ENCODE measurements around the gene CTBP1. TPM values are rescaled to one million over a fixed set of nuclear protein-coding genes. Genes with fewer than 3 reads are reported as not detected.
"Not testable (repeated sequence)": the region's sequence is repeated elsewhere in the genome, so short reads cannot be mapped to it uniquely, and the experiment has no call there.

The CTBP1 gene
- 100 to 1,000 TPM in 4 of 5 donors, 10 to 100 TPM in 1; 81.1 to 178 (median 115) TPM for polyA plus RNA-seq (ENCODE audit: insufficient read depth in 1 of 5, insufficient read length in 5 of 5, low replicate concordance in 1 of 5)
- long read RNA-seq, donor 1, transcript CTBP1-203 (10 exons, 2,467 nt): major isoform, 19 of 111 reads
- long read RNA-seq, donor 1, partial matches to known transcripts: 47 of 111 reads
- long read RNA-seq, donor 1, other reads (novel, unspliced or antisense): 39 of 111 reads
- long read RNA-seq, donor 2, transcript CTBP1-201 (9 exons, 2,297 nt): minor isoform, 6 of 21 reads
- long read RNA-seq, donor 2, transcript CTBP1-203 (10 exons, 2,467 nt): major isoform, 10 of 21 reads
- long read RNA-seq, donor 2, partial matches to known transcripts: 0 of 21 reads
- long read RNA-seq, donor 2, other reads (novel, unspliced or antisense): 5 of 21 reads
- long read RNA-seq, donor 3, transcript CTBP1-203 (10 exons, 2,467 nt): major isoform, 9 of 25 reads
- long read RNA-seq, donor 3, transcript CTBP1-201 (9 exons, 2,297 nt): minor isoform, 6 of 25 reads
- long read RNA-seq, donor 3, partial matches to known transcripts: 0 of 25 reads
- long read RNA-seq, donor 3, other reads (novel, unspliced or antisense): 6 of 25 reads
- long read RNA-seq, donor 4, transcript CTBP1-203 (10 exons, 2,467 nt): major isoform, 13 of 29 reads
- long read RNA-seq, donor 4, transcript CTBP1-201 (9 exons, 2,297 nt): minor isoform, 9 of 29 reads
- long read RNA-seq, donor 4, partial matches to known transcripts: 0 of 29 reads
- long read RNA-seq, donor 4, other reads (novel, unspliced or antisense): 5 of 29 reads
- long read RNA-seq, donor 5, transcript CTBP1-203 (10 exons, 2,467 nt): major isoform, 17 of 27 reads
- long read RNA-seq, donor 5, transcript CTBP1-201 (9 exons, 2,297 nt): minor isoform, 5 of 27 reads
- long read RNA-seq, donor 5, partial matches to known transcripts: 0 of 27 reads
- long read RNA-seq, donor 5, other reads (novel, unspliced or antisense): 5 of 27 reads
- long read RNA-seq, donor 6, transcript CTBP1-203 (10 exons, 2,467 nt): major isoform, 31 of 51 reads
- long read RNA-seq, donor 6, transcript CTBP1-201 (9 exons, 2,297 nt): minor isoform, 8 of 51 reads
- long read RNA-seq, donor 6, partial matches to known transcripts: 0 of 51 reads
- long read RNA-seq, donor 6, other reads (novel, unspliced or antisense): 12 of 51 reads
- long read RNA-seq, donor 7, transcript CTBP1-203 (10 exons, 2,467 nt): major isoform, 20 of 70 reads
- long read RNA-seq, donor 7, partial matches to known transcripts: 38 of 70 reads
- long read RNA-seq, donor 7, other reads (novel, unspliced or antisense): 9 of 70 reads
- long read RNA-seq, donor 8, partial matches to known transcripts: 0 of 9 reads
- long read RNA-seq, donor 8, other reads (novel, unspliced or antisense): 0 of 9 reads

GRCh38 chr4:1248245-1249147 is at the start of gene CTBP1:
CTBP1 (minus strand) TSS chr4:1249130; CDS start chr4:1241331, 7,799 bp downstream.
- DNase-seq: peak; percentile 91 to 92

DNA sequence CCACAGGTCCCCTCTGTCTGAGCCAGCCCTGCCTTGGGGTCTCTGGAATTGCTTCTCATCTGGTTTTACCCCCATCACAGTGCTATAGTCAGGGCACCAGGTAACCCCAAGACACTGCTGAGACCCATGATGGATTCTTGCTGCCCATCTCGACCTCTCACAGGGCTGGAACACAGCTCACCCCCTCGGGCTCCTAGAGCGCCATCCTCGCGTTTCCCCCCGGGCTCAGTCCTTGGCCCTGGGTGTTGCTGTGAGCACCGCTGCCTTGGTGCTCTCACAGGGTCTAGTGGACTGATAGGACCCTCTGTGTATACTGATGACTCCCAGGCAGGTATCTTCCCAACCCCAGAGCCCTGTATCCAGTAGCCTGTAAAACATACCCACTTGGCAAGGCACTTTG is 49.5 kb upstream of the CTBP1 start:
- no peak for DNase-seq

GRCh38 chr4:1297456-1298325 is 48.8 kb upstream of the CTBP1 start:
- DNase-seq: no peak

- DNase-seq: no peak
These were observed 48.1 kb upstream of the CTBP1 start for GRCh38 chr4:1297023-1297395.

GRCh38 chr4:1296324-1297022 is 47.5 kb upstream of the CTBP1 start:
- no peak for DNase-seq

DNA sequence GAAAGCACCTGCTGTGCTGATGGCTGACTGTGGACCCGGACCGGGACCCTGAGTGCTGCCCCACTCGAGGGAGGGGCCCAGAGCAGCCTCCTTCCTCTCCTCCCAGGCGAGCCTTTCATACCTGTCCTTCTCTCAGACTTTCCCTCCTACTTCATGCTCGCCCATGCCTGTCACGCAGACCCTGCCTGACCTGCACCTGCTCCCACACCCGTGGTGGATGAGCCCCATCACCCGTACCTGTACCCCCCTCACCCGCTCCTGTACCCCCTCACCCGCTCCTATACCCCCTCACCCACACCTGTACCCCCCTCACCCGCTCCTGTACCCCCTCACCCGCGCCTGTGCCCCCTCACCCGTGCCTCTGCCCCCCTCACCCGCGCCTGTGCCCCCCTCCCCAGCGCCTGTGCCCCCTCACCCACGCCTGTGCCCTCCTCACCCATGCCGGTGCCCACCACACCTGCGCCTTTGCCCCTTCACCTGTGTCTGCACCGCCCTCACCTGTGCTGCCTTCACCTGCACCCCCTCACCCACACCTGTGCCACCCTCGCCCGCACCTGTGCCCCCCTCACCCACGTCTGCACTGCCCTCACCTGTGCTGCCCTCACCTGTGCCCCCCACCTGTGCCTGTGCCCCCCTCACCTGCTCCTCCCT is 46.6 kb upstream of the CTBP1 start:
- no peak for DNase-seq

DNA sequence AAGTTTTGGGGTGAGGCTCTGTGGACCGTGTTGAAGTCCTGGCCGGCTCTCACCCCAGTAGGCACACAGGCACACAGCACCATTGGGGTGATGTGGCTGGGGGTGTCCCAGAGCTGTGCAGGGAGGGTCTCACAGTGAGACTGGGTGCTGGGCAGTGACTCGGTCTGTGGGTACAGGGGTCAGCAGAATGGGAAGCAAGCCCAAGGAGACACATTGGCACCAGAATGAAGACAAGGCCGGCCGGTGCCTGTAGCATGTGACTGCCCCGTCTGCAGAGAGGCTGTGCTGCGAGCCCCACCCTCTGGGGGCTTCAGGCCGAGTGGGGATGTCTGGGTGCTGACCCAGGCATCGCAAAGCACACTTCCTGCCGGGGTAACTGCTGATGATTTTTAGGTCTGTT is 46.0 kb upstream of the CTBP1 start:
- DNase-seq: no peak

DNA sequence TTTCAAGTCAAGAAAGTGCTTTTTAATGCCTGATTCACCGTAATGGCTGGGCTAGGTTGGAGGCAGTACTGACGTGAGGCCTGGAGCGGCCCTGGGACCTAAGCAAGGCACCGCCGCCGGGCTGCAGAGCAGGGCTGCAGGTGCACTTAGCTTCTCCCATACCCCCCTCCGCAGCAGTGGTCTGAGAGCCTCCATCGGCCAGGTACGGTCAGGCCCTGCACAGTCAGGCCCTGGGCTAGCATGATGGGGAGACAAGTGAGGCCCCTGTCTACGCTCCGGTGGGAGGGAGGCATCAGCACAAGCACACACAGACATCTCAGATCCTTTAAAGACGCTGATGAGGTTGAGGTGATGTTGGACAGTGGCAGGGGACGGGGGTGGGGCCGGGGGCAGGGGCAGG is 45.5 kb upstream of the CTBP1 start:
- no peak for DNase-seq

DNA sequence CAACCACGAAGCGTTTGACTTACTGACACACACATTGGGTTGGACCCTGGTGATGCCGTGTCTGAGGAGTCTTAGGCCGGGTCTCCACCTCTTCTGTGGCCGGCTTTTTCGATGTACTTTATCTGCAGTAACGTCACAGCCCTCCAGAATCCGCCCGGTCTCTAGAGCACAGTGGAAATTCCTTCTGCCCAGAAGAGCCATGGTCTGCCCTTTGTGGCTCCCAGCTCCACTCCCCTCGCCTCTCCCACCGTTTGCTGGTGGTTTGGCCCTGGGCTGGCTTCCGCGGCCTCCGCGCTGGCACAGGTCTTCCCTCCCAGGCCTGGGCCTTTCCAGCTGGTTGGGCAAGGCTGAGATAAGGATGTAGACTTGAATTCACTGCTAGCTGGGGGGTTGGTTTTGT is 45.1 kb upstream of the CTBP1 start:
- no peak for DNase-seq

GRCh38 chr4:1293531-1293941 is 44.6 kb upstream of the CTBP1 start:
- DNase-seq: no peak

- not testable (repeated sequence) for DNase-seq
These were observed 43.7 kb upstream of the CTBP1 start for GRCh38 chr4:1292703-1293011.

- DNase-seq: no peak
These were observed 43.2 kb upstream of the CTBP1 start for GRCh38 chr4:1291996-1292702.

DNA sequence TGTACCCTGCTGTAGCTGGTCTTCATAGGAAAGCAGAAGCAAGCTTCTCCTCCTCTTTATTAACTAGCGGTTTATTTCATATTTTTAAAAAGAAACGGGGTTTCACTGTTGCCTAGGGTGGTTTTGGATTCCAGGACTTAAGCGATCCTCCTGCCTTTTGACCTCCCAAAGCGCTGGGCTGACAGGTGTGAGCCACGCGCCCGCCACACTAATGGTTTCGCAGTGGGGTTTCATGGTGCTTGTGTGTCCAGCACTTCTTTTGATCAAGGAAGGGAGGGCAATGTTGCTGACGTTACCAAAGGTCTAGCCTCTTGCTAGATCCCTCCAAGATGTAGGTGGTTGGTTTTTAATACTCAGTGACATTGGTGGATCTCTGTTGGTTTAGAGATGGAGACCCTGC is 42.2 kb upstream of the CTBP1 start:
- DNase-seq: no peak

- DNase-seq: no peak
These were observed 41.4 kb upstream of the CTBP1 start for GRCh38 chr4:1290165-1290977.

- DNase-seq: peak; percentile 95 to 97
These were observed 40.6 kb upstream of the CTBP1 start, which contains the start of gene MAEA for GRCh38 chr4:1289207-1290164. MAEA (plus strand) TSS chr4:1289891; CDS start chr4:1289914, 23 bp downstream.

DNA sequence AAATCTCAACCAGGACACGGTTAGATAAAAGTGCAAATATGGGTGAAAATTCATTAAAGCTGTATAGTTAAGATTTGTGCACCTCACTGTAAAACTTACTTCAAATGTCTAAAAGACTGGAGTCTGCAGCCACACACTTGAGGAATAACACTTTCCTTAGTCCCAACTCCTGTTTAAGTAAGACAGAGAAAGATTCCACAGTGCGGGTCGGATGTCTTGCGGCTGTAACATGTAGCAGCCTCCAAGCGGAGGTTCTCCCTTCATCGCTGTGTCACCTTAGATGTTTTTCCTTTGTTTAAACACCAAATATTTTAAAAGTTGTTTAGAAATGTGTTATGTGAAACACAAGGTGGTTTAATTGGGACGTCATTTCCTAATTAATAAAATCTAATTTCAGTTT is 39.9 kb upstream of the CTBP1 start:
- no peak for DNase-seq

Measured in right lung (tissue), 10 donors.